Measurements from ENCODE around the gene NTN5.
"Not testable (repeated sequence)": the region's sequence is repeated elsewhere in the genome, so short reads cannot be mapped to it uniquely, and the experiment has no call there.

NTN5 gene

GRCh38 chr19:48681127-48681470, 8.3 kb upstream of the NTN5 start:
- H3K4me3 ChIP-seq (ENCODE audit: low read depth, low read length) = no peak overlapping the region
- TF ChIP-seq CTCF (IDR thresholded peaks at IDR 0.05; ENCODE audit: borderline replicate concordance, insufficient read depth, low read depth, low read length) = no peak

GRCh38 chr19:48680436-48681126, 7.8 kb upstream of the NTN5 start:
- no peak overlapping the region for H3K4me3 ChIP-seq (ENCODE audit: low read depth, low read length)
- TF ChIP-seq CTCF (IDR thresholded peaks at IDR 0.05; ENCODE audit: borderline replicate concordance, insufficient read depth, low read depth, low read length) = no peak

GRCh38 chr19:48680006-48680405, 7.2 kb upstream of the NTN5 start:
- H3K4me3 ChIP-seq (ENCODE audit: low read depth, low read length) = not testable (repeated sequence)

GRCh38 chr19:48678201-48678600, 5.4 kb upstream of the NTN5 start:
- TF ChIP-seq CTCF (IDR thresholded peaks at IDR 0.05; ENCODE audit: borderline replicate concordance, insufficient read depth, low read depth, low read length) = no peak
- no peak overlapping the region for H3K4me3 ChIP-seq (ENCODE audit: low read depth, low read length)

GRCh38 chr19:48676887-48677286, 4.1 kb upstream of the NTN5 start:
- TF ChIP-seq CTCF (IDR thresholded peaks at IDR 0.05; ENCODE audit: borderline replicate concordance, insufficient read depth, low read depth, low read length) = no peak
- no peak overlapping the region for H3K4me3 ChIP-seq (ENCODE audit: low read depth, low read length)

GRCh38 chr19:48676487-48676886, 3.7 kb upstream of the NTN5 start:
- no peak for TF ChIP-seq CTCF (IDR thresholded peaks at IDR 0.05; ENCODE audit: borderline replicate concordance, insufficient read depth, low read depth, low read length)
- H3K4me3 ChIP-seq (ENCODE audit: low read depth, low read length) = no peak overlapping the region

- TF ChIP-seq CTCF (IDR thresholded peaks at IDR 0.05; ENCODE audit: borderline replicate concordance, insufficient read depth, low read depth, low read length) = peak; percentile 85
- H3K4me3 ChIP-seq (ENCODE audit: low read depth, low read length) = no peak overlapping the region
Observed at GRCh38 chr19:48674921-48675824, 2.4 kb upstream of the NTN5 start.
